ENCODE data around the gene RESF1. TPM values are rescaled to one million over a fixed set of nuclear protein-coding genes. Genes with fewer than 3 reads are reported as not detected.

The RESF1 gene
- total RNA-seq, 1 donor from 2014 or later, result 30.4 TPM

Other genes starting within 250 kb of the RESF1 start
- 7.8 and 15.1 TPM in 2 replicates for gene AMN1, start 230.4 kb upstream of the RESF1 start, total RNA-seq
- gene BICD1, start 147.4 kb downstream of the RESF1 start, total RNA-seq, result 10.5 and 20.2 TPM in 2 replicates